ENCODE measurements around the gene PNMA8B.
"Not testable (repeated sequence)": the region's sequence is repeated elsewhere in the genome, so short reads cannot be mapped to it uniquely, and the experiment has no call there.

Gene PNMA8B

GRCh38 chr19:46533078-46533620 is 37.5 kb upstream of the PNMA8B start:
- no peak overlapping the region for H3K4me3 ChIP-seq (ENCODE audit: low read depth, low read length)
- DNase-seq (ENCODE audit: low read depth): no peak
- TF ChIP-seq CTCF (IDR thresholded peaks at IDR 0.05; ENCODE audit: low read depth, low read length, missing control alignments): no peak

GRCh38 chr19:46530636-46531035 is 35.0 kb upstream of the PNMA8B start:
- DNase-seq (ENCODE audit: low read depth): no peak
- H3K4me3 ChIP-seq (ENCODE audit: low read depth, low read length): no peak overlapping the region
- TF ChIP-seq CTCF (IDR thresholded peaks at IDR 0.05; ENCODE audit: low read depth, low read length, missing control alignments): no peak

- peak; percentile 90 for TF ChIP-seq CTCF (IDR thresholded peaks at IDR 0.05; ENCODE audit: low read depth, low read length, missing control alignments)
- no peak overlapping the region for H3K4me3 ChIP-seq (ENCODE audit: low read depth, low read length)
- no peak for DNase-seq (ENCODE audit: low read depth)
Observed at GRCh38 chr19:46529622-46530451, 34.2 kb upstream of the PNMA8B start.

GRCh38 chr19:46528601-46529590 is 33.2 kb upstream of the PNMA8B start:
- DNase-seq (ENCODE audit: low read depth): no peak
- no peak for TF ChIP-seq CTCF (IDR thresholded peaks at IDR 0.05; ENCODE audit: low read depth, low read length, missing control alignments)
- no peak overlapping the region for H3K4me3 ChIP-seq (ENCODE audit: low read depth, low read length)

GRCh38 chr19:46526801-46527200 is 31.1 kb upstream of the PNMA8B start:
- not testable (repeated sequence) for DNase-seq (ENCODE audit: low read depth); H3K4me3 ChIP-seq (ENCODE audit: low read depth, low read length)

GRCh38 chr19:46524308-46524707 is 28.6 kb upstream of the PNMA8B start:
- no peak for TF ChIP-seq CTCF (IDR thresholded peaks at IDR 0.05; ENCODE audit: low read depth, low read length, missing control alignments)
- no peak for DNase-seq (ENCODE audit: low read depth)
- H3K4me3 ChIP-seq (ENCODE audit: low read depth, low read length): no peak overlapping the region

- not testable (repeated sequence) for DNase-seq (ENCODE audit: low read depth); H3K4me3 ChIP-seq (ENCODE audit: low read depth, low read length)
Observed at GRCh38 chr19:46522988-46523387, 27.3 kb upstream of the PNMA8B start.
